Measurements from ENCODE around the gene NFKBIE.

DNA sequence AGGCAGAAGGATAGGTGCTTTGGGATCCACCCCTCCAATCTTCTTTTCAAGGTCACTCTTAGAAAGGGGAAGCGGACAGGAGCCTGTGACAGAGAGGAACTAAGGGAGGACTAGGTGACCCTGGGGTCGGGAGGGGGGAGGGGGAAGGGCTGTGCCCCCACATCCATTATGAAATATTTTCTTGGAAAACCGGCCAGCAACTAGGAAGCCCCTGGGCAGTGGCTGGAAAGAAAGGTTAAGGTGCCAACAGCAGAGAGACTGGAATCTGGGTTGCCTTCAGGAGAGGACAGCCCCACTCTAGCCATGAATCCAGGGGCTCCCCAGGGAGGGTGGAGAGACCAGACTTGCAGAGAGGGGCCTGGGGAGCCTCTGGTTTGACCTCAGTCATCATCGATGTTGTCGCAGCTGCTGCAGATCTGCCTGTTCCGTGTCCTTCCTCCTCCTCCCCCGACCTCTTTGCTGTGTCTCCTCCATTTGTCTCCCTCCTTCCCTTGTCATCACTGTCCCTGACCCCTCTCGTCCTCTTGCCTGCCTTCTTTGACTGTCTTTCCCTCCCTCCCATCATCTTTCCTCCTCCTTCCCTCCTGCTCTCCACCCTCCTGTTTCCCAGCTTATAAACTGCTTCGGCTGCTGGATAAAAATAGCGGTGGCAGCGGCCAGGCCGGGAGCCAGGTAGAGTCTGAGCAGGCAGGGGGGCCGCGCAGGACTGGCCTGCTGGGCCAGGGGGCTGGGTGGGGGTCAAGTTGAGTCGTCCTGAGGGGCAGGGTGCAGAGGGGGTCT, 38.8 kb downstream of the NFKBIE start:
- TF ChIP-seq POLR2A (IDR thresholded peaks at IDR 0.05) = no peak
- TF ChIP-seq, protein P1, sequence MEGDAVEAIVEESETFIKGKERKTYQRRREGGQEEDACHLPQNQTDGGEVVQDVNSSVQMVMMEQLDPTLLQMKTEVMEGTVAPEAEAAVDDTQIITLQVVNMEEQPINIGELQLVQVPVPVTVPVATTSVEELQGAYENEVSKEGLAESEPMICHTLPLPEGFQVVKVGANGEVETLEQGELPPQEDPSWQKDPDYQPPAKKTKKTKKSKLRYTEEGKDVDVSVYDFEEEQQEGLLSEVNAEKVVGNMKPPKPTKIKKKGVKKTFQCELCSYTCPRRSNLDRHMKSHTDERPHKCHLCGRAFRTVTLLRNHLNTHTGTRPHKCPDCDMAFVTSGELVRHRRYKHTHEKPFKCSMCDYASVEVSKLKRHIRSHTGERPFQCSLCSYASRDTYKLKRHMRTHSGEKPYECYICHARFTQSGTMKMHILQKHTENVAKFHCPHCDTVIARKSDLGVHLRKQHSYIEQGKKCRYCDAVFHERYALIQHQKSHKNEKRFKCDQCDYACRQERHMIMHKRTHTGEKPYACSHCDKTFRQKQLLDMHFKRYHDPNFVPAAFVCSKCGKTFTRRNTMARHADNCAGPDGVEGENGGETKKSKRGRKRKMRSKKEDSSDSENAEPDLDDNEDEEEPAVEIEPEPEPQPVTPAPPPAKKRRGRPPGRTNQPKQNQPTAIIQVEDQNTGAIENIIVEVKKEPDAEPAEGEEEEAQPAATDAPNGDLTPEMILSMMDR (IDR thresholded peaks at IDR 0.05) = no peak

Data from thyroid gland (tissue), 4 donors.